PC-3 (cell line): ENCODE results near the gene AHNAK2. TPM values are rescaled to one million over a fixed set of nuclear protein-coding genes. Genes with fewer than 3 reads are reported as not detected.

Experiments
- ATAC-seq: fragments of 200-7000 bp; cut with Tn5 transposase; 2 replicates; pipeline ENCODE4 v1.9.1; 2020; ENCODE audit warnings: mild to moderate bottlenecking, moderate library complexity
- BruUV-seq: library from RNA; stranded (reverse); fragments of 400-500 nt; replicated peaks from 2 replicates; lab custom pipeline; 2021; lab: Mats Ljungman, UMichigan
- CTCF ChIA-PET: fragments of 300-600 bp; sonication (Branson Sonifier 250); formaldehyde crosslinking; loops from one replicate; lab custom pipeline; 2022; ENCODE audit warnings: antibody characterized with exemption; lab: Charles Lee
- POLR2A ChIA-PET: fragments of 300-600 bp; sonication (Branson Sonifier 250); formaldehyde crosslinking; loops from one replicate; lab custom pipeline; 2022; ENCODE audit warnings: antibody characterized with exemption; ENCODE audit not compliant: unreplicated experiment; lab: Charles Lee
- DNase-seq: peaks from one replicate; pipeline ENCODE4 v3.0.0-alpha.2; 2015
- H2AFZ ChIP-seq: fragments of 300-600 bp; sonication (generic); 2 replicates; pipeline ENCODE4 v1.6.0; 2016; ENCODE audit warnings: antibody characterized with exemption, low read length
- H3F3A ChIP-seq: fragments of 300-600 bp; sonication (generic); one replicate; pipeline ENCODE4 v1.6.0; 2017; ENCODE audit warnings: antibody characterized with exemption, low read length, control low read depth, mild to moderate bottlenecking; ENCODE audit not compliant: unreplicated experiment
- H3K27ac ChIP-seq: fragments of 300-600 bp; sonication (generic); 2 replicates; pipeline ENCODE4 v1.5.1; 2016; ENCODE audit warnings: mild to moderate bottlenecking, low read length
- H3K27me3 ChIP-seq: fragments of 300-600 bp; sonication (generic); 2 replicates; pipeline ENCODE4 v1.6.1; 2016; ENCODE audit warnings: low read length, mixed read lengths
- H3K36me3 ChIP-seq: fragments of 300-600 bp; sonication (generic); 2 replicates; pipeline ENCODE4 v1.6.1; 2016; ENCODE audit warnings: low read depth, mixed run types, low read length, mixed read lengths
- H3K4me1 ChIP-seq: fragments of 300-600 bp; sonication (generic); 2 replicates; pipeline ENCODE4 v1.5.1; 2016; ENCODE audit warnings: low read length; ENCODE audit not compliant: insufficient read depth
- H3K4me2 ChIP-seq: fragments of 300-600 bp; sonication (generic); 2 replicates; pipeline ENCODE4 v1.6.0; 2016; ENCODE audit warnings: low read length
- H3K4me3 ChIP-seq: fragments of 300-600 bp; sonication (generic); 2 replicates; pipeline ENCODE4 v1.5.1; 2016; ENCODE audit warnings: mild to moderate bottlenecking, low read length, mixed read lengths
- H3K79me2 ChIP-seq: fragments of 300-600 bp; sonication (generic); 2 replicates; pipeline ENCODE4 v1.6.1; 2017; ENCODE audit warnings: low read length, mixed read lengths
- H3K9ac ChIP-seq: fragments of 300-600 bp; sonication (generic); 2 replicates; pipeline ENCODE4 v1.6.0; 2016; ENCODE audit warnings: mild to moderate bottlenecking, low read length
- H3K9me2 ChIP-seq: fragments of 300-600 bp; sonication (generic); replicated peaks from 2 replicates; pipeline ENCODE4 v1.6.1; 2016; ENCODE audit warnings: mixed run types, low read length, mixed read lengths
- H3K9me3 ChIP-seq: fragments of 300-600 bp; sonication (generic); 2 replicates; pipeline ENCODE4 v1.6.1; 2016; ENCODE audit warnings: low read length, mixed read lengths
- H4K20me1 ChIP-seq: fragments of 300-600 bp; sonication (generic); 2 replicates; pipeline ENCODE4 v1.6.1; 2016; ENCODE audit warnings: low read length, mixed read lengths
- CTCF ChIP-seq: fragments of 300-600 bp; sonication (generic); conservative IDR thresholded peaks from 2 replicates; pipeline ENCODE4 v1.5.1; 2017; ENCODE audit warnings: antibody characterized with exemption, low read depth, mild to moderate bottlenecking, low read length
- EZH2 ChIP-seq: fragments of 300-600 bp; sonication (generic); IDR thresholded peaks from one replicate; pipeline ENCODE4 v1.6.1; 2017; ENCODE audit warnings: antibody characterized with exemption, mild to moderate bottlenecking, low read length; ENCODE audit not compliant: unreplicated experiment
- EZH2phosphoT487 ChIP-seq: fragments of 300-600 bp; sonication (generic); IDR thresholded peaks from 2 replicates; pipeline ENCODE4 v1.6.1; 2018; ENCODE audit warnings: mild to moderate bottlenecking, antibody characterized with exemption, low read length, borderline replicate concordance
- intact Hi-C: fragments of 100-400 bp; cut with micrococcal nuclease; formaldehyde crosslinking; loops from 2 replicates; pipeline ENCODE4 v1.9.0; 2023
- total RNA-seq: library from RNA; depleted of rRNA; stranded (reverse); fragments of >200 nt; gene quantifications from 2 replicates; pipeline ENCODE4 v1.2.3, GENCODE V29; 2014

Gene AHNAK2
- total RNA-seq, 1 experiment from 2014 or later: 25.0 TPM

GRCh38 chr14:104973385-104974145, 4.6 kb downstream of the AHNAK2 start:
- H3K4me2 ChIP-seq: peak overlapping the region; percentile 70
- DNase-seq: peak; percentile 99
- no peaks in the 10 kb centered on the region for H3K36me3 ChIP-seq
- H3K27me3 ChIP-seq: no peaks in the 10 kb centered on the region
- H3K9ac ChIP-seq: peak overlapping the region; percentile 23
- H3F3A ChIP-seq: no peaks in the 10 kb centered on the region
- H3K4me1 ChIP-seq: peaks cover 88% of the 10 kb centered on the region
- ChIA-PET POLR2A (interaction anchor here (0.6 to 2.5 kb wide), 8 partner anchors 12 to 81 kb away, joined by 3 to 8 read pairs (median 4); partner anchors contain the start of gene CLBA1), CTCF (interaction anchor here (0.6 to 1.9 kb wide), 7 partner anchors 9 to 80 kb away, joined by 3 to 7 read pairs (median 4); partner anchors contain the start of gene CLBA1)
- peaks cover 43% of the 10 kb centered on the region for H3K79me2 ChIP-seq
- peak overlapping the region; percentile 28; the same call in 1 of the 2 replicates for H3K4me3 ChIP-seq
- no peak overlapping the region for H2AFZ ChIP-seq
- no peaks in the 10 kb centered on the region for H3K9me2 ChIP-seq
- H4K20me1 ChIP-seq: no peaks in the 10 kb centered on the region
- intact Hi-C loops: loop anchor here (1.0 to 5.0 kb wide), 3 partner anchors 41 to 77 kb away; no protein-coding TSS in a partner anchor
- peak overlapping the region; percentile 92 for H3K27ac ChIP-seq
- ATAC-seq: peak; percentile 47
- H3K9me3 ChIP-seq: no peaks in the 10 kb centered on the region
- no TSS peak for BruUV-seq
- TF ChIP-seq EZH2 (no peak), EZH2phosphoT487 (peak; percentile 95)

GRCh38 chr14:104973135-104973384, 5.1 kb downstream of the AHNAK2 start:
- Histone ChIP-seq H4K20me1 (no peaks in the 10 kb centered on the region), H2AFZ (no peak overlapping the region), H3K9me3 (no peaks in the 10 kb centered on the region), H3K4me2 (peak overlapping the region; percentile 81), H3K4me3 (peak overlapping the region; percentile 37; the same call in 1 of the 2 replicates), H3K36me3 (no peaks in the 10 kb centered on the region), H3K27me3 (no peaks in the 10 kb centered on the region), H3K4me1 (peaks cover 91% of the 10 kb centered on the region), H3F3A (no peaks in the 10 kb centered on the region), H3K79me2 (peaks cover 43% of the 10 kb centered on the region), H3K9me2 (no peaks in the 10 kb centered on the region), H3K9ac (peak overlapping the region; percentile 78), H3K27ac (peak overlapping the region; percentile 92)
- intact Hi-C loops: loop anchor here (1.0 to 5.0 kb wide), 3 partner anchors 41 to 76 kb away; no protein-coding TSS in a partner anchor
- no TSS peak for BruUV-seq
- no peak for ATAC-seq
- ChIA-PET CTCF (interaction anchor here (0.7 to 1.9 kb wide), 3 partner anchors 13 to 55 kb away, joined by 4 to 7 read pairs (median 4); partner anchors contain the start of gene CLBA1), POLR2A (interaction anchor here (0.7 to 2.5 kb wide), 7 partner anchors 12 to 54 kb away, joined by 3 to 8 read pairs (median 4); partner anchors contain the start of gene CLBA1)
- TF ChIP-seq EZH2phosphoT487 (no peak), EZH2 (no peak), CTCF (no peak)
- no peak for DNase-seq

- ATAC-seq (peak; percentile 40), DNase-seq (peak; percentile 97)
- H3F3A ChIP-seq: no peaks in the 10 kb centered on the region
- H4K20me1 ChIP-seq: no peaks in the 10 kb centered on the region
- H3K36me3 ChIP-seq: no peaks in the 10 kb centered on the region
- CTCF ChIA-PET: interaction anchor here (0.7 to 1.9 kb wide), 4 partner anchors 13 to 55 kb away, joined by 3 to 7 read pairs (median 4); partner anchors contain the start of gene CLBA1
- H3K27ac ChIP-seq: peak overlapping the region; percentile 92
- peak overlapping the region; percentile 37; the same call in 1 of the 2 replicates for H3K4me3 ChIP-seq
- POLR2A ChIA-PET: interaction anchor here (0.7 to 2.5 kb wide), 7 partner anchors 13 to 55 kb away, joined by 3 to 8 read pairs (median 4); partner anchors contain the start of gene CLBA1
- TF ChIP-seq EZH2phosphoT487 (peak; percentile 80), CTCF (peak; percentile 36; the same call in 1 of the 2 replicates), EZH2 (no peak)
- H3K79me2 ChIP-seq: peaks cover 39% of the 10 kb centered on the region
- peaks cover 96% of the 10 kb centered on the region for H3K4me1 ChIP-seq
- TSS peak; percentile 52 for BruUV-seq
- no peaks in the 10 kb centered on the region for H3K27me3 ChIP-seq
- no peak overlapping the region for H2AFZ ChIP-seq
- intact Hi-C loops: loop anchor here (1.0 to 5.0 kb wide), 3 partner anchors 40 to 76 kb away; no protein-coding TSS in a partner anchor
- peak overlapping the region; percentile 78 for H3K9ac ChIP-seq
- H3K9me3 ChIP-seq: no peaks in the 10 kb centered on the region
- H3K4me2 ChIP-seq: peak overlapping the region; percentile 81
- H3K9me2 ChIP-seq: no peaks in the 10 kb centered on the region
These were observed 5.7 kb downstream of the AHNAK2 start for GRCh38 chr14:104972301-104973134.
